HG03571 (cell line): ENCODE data around the gene MNX1.
A peak's percentile ranks its signal among the peaks of the same experiment; 100 is the strongest.

Experiments
- ATAC-seq: cut with Tn5 transposase; IDR thresholded peaks from one replicate; pipeline ENCODE4 v1.9.1; 2021; ENCODE audit not compliant: unreplicated experiment

The MNX1 gene

GRCh38 chr7:157016352-157017041 lies 6.0 kb upstream of the MNX1 start:
- ATAC-seq: peak; percentile 73

DNA sequence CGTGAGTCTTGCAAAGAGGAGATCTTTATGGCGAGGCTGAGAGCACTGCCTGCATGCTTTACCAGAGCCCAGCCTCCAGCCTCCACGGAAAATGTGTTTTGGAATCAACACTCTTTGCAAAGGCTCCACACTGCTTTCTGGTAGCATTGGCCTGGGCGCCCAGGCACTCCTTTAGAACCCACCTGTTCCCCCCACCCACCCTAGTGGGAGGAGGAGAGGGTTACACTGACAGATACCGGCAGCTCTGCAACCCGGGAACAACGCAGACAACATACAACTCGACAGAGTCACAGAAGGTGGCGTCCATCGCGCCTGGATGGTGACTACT lies 5.5 kb upstream of the MNX1 start:
- ATAC-seq: no peak

DNA sequence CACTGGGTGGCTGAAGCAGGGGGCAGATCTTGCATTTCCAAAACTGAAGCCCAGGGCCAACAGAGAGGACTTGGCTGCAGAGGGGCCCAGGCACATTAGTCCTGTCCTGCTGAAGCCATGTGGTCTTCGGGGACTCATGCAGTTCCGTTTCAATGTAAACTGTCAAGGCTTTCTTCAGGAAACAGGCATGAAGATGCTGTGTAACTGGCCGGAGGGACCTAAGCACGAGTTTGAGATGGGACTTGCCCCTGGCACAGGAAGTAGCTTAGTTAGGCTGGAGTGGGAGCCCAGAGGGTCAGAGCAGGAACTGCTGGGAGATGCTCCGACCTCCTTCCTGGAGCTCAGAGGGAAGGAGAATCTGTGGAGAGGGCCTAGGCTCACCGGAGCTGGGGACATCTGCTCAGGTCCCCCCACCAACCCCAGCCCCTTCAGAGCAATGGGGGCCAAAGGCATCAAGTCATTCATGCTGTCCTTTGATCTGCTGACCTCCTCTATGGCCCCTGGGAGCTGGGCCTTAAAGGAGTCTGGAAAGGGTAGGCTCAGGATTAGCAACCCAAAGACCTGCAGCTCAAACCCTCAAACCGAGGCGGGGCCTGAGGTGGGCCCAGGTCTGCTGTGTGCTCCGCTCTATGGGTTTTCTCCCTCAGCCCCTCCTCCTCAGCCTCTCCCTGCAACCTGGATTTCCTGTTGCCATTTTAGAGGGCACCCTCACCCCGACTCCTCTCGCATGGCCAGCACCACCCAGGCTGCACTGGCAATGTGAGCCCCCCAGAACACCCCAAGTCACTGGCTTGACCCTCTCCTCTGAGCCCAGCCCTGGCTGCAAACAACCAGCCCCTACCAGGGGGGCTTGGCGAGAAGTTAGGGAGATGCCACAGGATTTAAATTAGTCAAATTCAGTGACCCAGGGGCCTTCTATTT lies 4.4 kb upstream of the MNX1 start:
- ATAC-seq: no peak

DNA sequence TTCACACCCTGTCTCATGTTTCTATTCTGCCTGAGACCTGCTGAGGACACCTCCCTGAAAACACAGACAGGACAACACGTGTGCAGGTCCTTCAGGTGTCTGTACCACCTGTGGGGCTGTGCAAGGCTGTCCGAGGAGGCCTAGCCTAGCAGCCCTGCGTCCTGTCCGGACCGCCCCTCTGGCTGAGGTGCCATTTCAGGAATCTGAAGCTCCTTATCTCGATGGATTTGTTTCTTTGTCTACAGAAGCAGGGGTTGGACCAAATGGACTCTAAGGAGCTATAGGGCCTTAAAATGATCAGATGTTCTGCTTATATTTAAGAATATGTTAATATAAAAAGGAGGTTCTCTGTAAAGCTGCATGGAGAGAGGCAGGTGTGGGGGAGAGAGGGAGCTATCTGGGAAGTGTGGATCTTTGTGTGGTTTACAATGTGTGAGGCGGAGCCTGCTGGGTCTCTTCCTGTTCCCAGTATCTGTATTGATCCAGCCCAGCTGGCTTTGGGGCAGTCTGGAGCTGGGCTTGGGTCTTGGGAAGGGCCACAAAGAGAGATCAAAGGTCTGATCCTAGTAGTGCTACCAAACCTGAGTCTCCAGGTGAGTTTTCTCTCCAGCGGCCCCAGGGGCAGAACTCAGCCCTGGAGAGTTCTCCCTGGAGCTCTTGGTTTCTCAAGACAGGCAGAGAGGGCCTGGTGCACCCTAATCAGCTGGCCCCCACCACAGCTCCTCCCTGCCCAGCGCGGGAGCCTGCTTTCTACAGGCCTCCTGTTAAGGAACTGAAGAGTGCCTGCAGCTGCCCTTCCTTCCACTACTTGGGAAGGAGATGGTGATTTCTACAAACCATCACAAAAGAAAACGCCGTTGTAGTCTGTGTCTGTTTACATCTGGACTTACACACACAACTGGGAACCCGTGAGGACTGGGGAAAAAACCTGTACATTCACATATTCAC lies 3.4 kb upstream of the MNX1 start:
- ATAC-seq: no peak

GRCh38 chr7:157013101-157013500 lies 2.6 kb upstream of the MNX1 start:
- no peak for ATAC-seq

DNA sequence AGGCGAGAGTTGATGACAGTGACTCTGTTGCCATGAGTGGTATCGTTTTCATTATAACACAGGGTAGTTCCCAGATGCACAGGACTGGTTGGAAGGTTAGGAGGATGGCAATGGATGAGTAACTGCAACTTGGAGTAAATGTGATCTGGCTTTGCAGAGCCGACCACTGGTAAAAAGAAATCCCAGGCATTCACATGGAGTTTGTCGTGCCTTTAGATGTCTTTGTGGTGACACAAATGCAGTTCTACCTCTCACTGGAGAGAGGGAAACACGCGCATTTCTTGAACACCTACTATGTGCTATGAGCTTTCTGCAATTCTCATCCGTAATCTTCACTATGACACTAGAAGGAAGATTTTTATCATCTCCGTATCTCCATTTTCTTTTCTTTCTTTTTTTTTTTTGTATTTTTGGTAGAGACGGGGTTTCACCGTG lies 1.7 kb upstream of the MNX1 start:
- no peak for ATAC-seq

DNA sequence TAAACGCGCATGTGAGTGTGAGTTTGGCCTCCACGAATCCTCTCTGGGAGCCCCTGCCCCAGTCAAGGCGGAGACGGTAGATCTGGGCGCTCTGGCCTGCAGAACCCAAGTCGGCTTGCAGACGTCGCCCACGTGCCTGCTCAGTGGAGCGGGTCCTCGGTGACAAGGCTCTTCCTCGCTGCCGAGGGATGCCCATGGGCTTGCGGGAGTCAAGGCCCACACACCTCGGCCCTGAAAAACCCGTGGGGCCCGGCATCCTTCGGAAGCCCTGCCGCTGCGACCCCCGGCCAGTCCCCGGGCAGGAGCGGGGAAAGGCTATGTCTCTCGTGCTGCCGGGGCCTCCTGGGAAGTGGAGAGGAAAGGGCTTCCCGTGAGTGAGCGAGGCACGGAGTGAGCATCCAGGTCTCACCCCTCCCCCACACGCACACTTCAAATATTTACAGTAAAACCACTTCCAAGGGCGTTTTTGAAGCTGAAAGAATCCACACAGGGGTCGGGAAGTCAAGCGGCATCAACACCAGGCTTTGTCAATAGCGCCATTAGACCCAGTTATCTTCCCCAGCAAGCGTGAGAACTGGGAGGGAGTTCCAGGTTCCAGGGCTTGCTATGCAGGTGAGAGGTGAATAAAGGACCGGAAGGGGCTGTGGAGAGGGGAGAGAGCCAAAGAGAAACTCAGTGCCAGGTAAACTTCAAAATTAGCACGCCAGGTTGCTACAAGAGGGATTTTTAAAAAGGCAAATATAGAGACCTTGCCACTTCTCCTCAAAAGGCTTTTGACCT lies 1.1 kb upstream of the MNX1 start:
- no peak for ATAC-seq

- peak; percentile 26 for ATAC-seq
Observed at GRCh38 chr7:157009778-157010587, 480 bp downstream of the MNX1 start.

GRCh38 chr7:157009170-157009777 lies 1.2 kb downstream of the MNX1 start:
- ATAC-seq: peak; percentile 37

DNA sequence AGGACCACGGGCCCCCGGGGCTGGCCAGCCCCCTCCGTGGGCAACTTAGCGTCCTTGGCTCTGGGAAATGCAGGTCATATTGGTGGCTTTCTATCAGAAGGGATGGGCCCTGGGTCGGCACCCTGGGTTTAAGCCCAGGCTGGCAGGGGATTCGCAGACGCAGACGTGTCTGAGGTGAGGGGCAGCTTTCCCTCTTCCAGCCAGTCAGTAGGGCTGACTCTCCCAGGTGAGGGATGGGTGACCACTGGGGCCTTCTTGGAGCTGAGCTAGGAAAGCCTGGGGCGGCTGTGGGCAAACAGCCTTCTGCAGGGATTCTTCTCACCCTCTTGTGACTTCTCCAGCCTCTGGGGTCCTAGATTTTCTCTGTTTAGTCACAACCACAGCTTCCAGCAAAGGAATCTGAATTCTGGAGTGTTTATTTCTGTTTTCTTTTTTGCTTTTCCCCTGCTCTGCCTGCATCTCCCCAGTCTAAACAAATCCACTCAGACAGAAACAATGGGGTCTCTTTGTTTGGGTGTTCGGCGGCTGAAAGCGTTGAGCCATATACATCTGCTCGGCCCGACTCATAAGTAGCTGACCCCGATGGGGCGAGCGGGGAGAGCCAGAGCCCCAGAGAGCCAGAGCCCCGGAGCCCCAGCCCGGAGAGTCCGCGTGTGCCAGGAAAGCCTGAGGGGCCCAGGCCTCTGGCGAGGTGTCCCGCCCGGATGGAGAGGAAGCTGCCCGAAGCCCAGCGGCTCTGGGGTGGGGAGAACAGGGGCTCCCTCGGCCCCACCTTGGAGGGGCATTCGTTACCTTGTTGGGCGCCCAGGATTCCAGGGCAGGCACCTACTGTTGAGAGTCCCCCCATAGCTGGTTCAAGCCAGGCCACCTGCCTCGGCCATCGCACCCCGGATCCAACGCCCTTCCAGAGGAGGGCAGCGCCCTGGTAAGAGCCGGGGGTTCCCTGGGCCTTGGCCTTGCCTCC lies 2.0 kb downstream of the MNX1 start:
- no peak for ATAC-seq

DNA sequence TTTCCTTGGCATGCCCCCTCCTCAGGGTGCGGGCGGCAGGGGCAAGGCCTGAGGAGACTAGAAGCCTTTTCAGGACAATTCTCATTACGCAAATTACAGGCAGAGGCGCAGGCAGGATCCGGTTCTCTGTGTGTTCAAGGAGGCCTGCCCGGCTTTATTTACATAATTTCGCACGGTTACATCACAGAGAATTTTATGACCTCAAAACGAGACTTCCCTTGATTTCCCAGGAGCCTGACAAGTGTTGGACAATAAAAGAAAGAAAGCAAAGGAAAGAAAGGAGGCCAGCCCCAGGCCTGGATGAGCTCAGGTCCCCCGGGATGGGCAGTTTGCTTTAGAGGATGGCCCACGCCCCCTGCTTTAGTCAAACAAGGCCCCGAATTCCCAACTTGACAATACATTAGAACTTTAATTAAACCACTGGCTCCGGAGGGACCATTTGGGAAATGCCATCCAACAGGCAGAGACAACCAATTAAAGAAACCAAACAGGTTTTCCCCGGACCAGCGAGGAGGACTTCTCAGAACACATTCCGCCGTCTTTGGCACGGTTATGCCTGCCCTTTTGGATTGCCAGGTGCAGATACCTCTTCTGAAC lies 2.9 kb downstream of the MNX1 start:
- ATAC-seq: no peak

- no peak for ATAC-seq
Observed at GRCh38 chr7:157006829-157007469, 3.5 kb downstream of the MNX1 start.

DNA sequence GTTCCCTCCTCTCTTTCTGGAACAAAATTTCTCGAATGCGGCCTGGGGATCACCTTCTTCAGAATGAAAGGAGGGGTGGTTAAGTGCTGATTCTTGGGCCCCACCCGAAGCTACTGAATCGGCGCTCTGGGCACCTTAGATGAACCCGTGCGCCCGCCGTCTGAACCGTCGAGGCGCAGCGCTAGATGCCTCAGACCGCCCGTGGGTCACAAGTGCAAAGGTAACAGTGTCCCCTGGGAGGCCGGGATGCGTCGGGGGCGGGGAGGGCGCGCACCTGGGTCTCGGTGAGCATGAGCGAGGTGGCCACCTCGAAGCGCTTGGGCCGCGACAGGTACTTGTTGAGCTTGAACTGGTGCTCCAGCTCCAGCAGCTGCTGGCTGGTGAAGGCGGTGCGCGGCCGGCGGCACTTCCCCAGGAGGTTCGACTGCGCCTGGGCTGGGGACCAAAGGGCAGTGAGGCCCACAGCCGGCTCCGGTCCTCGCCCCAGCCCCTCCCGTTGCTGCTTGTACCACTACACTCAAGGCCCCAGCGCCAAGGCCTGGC lies 4.2 kb downstream of the MNX1 start:
- ATAC-seq: no peak

DNA sequence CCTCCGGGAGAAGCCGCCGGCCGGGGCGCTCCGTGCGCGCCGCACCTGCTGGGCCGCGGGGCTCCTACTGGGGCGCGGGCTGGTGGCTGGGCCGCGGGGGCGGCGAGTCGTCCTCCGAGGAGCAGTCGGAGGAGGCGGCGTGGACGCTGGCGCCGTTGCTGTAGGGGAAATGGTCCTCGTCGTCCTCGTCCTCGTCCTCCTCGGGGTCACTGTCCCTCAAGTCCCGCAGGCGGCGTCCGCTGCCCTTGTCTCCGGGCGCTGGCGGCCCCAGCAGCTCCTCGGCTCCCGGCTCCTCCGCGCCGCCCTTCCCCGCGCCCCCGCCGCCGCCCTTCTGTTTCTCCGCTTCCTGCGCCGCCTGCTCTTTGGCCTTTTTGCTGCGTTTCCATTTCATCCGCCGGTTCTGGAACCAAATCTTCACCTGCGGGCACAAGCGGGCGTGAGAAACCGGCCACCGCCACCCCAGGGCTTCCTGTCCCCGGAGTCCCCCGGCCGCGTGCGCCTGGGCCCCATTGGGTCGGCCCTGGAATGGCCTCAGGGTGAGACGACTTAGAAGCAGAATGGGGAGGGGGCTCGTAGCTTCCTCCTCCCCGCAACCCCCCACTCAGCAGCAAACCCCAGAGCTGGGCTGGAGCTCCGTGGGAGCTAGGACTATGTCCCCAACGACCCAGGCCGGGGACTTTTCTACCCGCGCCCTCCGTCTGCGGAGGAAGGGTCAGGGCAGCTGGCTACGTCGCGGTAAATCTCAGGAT lies 4.8 kb downstream of the MNX1 start:
- no peak for ATAC-seq

- no peak for ATAC-seq
Observed at GRCh38 chr7:157004521-157005455, 5.7 kb downstream of the MNX1 start.
